Kidney epithelial cell (primary cell): ENCODE results near the gene MYO1A. TPM values are rescaled to one million over a fixed set of nuclear protein-coding genes. Genes with fewer than 3 reads are reported as not detected.

Experiments
- DNase-seq: peaks from one replicate; pipeline ENCODE4 v3.0.0-alpha.2; 2010; ENCODE audit warnings: low read depth
- H3K27me3 ChIP-seq: 2 replicates; pipeline ENCODE4 v1.6.0; 2011; ENCODE audit warnings: low read length; ENCODE audit not compliant: control insufficient read depth, insufficient read depth
- H3K36me3 ChIP-seq: 2 replicates; pipeline ENCODE4 v1.5.1; 2011; ENCODE audit warnings: low read length; ENCODE audit not compliant: control insufficient read depth, insufficient read depth
- H3K4me3 ChIP-seq: 2 replicates; pipeline ENCODE4 v1.5.1; 2011; ENCODE audit warnings: low read depth, mild to moderate bottlenecking, control low read depth, low read length
- total RNA-seq: library from RNA; depleted of rRNA; stranded (reverse); fragments of >200 nt; gene quantifications from 2 replicates; pipeline ENCODE4 v1.2.3, GENCODE V29; 2015
- TF ChIP-seq, protein P1 (sequence below): IDR thresholded peaks from 2 replicates; pipeline ENCODE4 v1.5.1; 2011; ENCODE audit warnings: mild to moderate bottlenecking, moderate library complexity, low read length, control low read depth, inconsistent platforms; ENCODE audit not compliant: insufficient read depth, poor library complexity, severe bottlenecking

The MYO1A gene
- total RNA-seq = not detected in 2 replicates

DNA sequence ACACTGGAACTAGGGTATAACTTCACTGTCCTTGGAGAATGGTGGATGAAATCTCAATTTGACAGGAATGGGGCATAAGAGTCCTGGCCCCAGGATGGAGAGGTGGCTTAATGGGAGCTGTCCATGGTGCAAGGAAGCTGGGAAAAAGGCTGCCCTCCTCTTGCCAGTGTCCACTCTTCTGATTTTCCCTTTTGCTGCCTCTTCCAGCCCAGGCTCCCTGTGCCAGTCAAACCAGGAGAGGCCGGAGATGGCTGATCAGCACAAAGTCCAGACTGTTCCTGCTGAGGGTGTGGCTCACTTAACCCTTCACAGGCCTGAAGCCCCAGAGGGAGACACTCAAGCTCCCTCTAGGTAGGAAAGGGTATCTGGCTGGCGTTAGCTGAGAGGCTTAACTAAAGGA, at the start of gene MYO1A:
Gene MYO1A (minus strand): TSS at position 240 of the 400 bp plus-strand sequence. CDS start 1,806 bp downstream, outside the sequence.
- DNase-seq = no peak
- Histone ChIP-seq H3K36me3 (no peaks in the 10 kb centered on the region), H3K27me3 (peaks cover 5% of the 10 kb centered on the region), H3K4me3 (no peak within 1 kb of the TSS)
- TF ChIP-seq, protein P1, sequence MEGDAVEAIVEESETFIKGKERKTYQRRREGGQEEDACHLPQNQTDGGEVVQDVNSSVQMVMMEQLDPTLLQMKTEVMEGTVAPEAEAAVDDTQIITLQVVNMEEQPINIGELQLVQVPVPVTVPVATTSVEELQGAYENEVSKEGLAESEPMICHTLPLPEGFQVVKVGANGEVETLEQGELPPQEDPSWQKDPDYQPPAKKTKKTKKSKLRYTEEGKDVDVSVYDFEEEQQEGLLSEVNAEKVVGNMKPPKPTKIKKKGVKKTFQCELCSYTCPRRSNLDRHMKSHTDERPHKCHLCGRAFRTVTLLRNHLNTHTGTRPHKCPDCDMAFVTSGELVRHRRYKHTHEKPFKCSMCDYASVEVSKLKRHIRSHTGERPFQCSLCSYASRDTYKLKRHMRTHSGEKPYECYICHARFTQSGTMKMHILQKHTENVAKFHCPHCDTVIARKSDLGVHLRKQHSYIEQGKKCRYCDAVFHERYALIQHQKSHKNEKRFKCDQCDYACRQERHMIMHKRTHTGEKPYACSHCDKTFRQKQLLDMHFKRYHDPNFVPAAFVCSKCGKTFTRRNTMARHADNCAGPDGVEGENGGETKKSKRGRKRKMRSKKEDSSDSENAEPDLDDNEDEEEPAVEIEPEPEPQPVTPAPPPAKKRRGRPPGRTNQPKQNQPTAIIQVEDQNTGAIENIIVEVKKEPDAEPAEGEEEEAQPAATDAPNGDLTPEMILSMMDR = no peak

DNA sequence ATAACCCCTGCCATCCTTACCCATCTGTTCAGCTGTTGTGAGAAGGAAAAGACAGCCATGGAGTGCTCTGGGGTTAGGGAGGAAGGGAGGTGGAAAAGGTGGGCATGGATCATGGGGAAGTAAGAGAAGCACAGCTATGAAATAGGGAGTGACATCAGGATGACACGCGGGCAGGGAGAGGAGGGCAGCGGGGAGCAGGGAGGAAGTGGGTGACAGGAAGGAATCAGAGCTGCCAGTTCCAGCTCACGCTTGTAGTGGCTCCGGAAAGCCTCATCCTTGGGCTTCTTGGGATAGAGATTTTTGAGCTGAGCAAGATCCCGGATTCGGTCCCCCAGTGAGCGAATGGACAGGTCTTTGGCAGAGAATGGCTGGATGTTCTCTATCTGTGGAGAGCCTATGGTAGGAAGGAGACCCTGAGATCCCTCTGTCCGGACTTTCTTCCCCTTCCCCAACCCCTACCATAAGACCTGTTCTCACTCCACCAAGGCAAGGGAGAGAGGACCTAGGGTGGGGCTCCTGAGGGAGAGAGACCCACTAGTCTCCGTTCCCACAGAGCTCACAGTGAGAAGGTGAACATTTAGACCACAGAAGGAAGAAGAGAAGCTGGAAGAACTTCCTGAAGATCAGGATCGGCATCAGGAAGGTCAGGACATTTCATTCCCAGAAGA, 49.3 kb upstream of the MYO1A start:
- TF ChIP-seq, protein P1 = no peak
- peaks cover 2% of the 10 kb centered on the region for H3K36me3 ChIP-seq

DNA sequence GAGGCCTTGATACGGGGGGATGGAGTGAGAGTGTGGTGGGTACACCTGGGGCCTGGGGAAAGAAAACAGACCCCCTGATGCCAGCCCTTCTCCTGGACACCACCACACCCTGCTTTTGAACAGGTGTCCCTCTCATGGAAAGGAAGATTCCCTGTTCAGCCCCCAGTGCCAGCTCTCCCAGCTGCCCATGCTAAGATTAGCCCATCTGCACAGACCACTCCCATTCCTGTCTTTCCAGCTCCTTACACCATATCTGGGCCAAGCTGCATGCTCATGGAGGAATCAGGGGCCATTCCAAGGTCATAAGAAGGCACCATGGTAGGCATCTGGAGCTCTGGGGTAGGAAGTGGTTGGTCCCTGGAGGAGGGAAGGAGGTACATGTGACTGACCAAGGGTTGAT, 48.6 kb upstream of the MYO1A start:
- Histone ChIP-seq H3K36me3 (peaks cover 2% of the 10 kb centered on the region), H3K4me3 (no peak overlapping the region), H3K27me3 (no peaks in the 10 kb centered on the region)
- no peak for DNase-seq
- TF ChIP-seq, protein P1 = no peak

More for the DNA sequence above, 49.3 kb upstream of the MYO1A start:
- H3K4me3 ChIP-seq = no peak overlapping the region
- DNase-seq = no peak
- no peaks in the 10 kb centered on the region for H3K27me3 ChIP-seq

DNA sequence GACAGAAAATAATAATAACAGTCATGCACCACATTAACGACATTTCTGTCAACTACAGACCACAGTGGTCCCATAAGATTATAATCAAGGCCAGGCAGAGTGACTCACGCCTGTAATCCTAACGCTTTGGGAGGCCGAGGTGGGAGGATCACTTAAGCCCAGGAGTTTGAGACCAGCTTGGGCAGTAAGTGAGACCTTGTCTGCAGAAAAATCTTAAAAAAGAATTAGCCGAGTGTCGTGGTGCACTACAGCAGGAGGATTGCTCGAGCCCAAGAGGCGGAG, 47.6 kb upstream of the MYO1A start:
- H3K36me3 ChIP-seq = peaks cover 2% of the 10 kb centered on the region
- no peak overlapping the region for H3K4me3 ChIP-seq
- TF ChIP-seq, protein P1 = no peak
- no peaks in the 10 kb centered on the region for H3K27me3 ChIP-seq
- no peak for DNase-seq

DNA sequence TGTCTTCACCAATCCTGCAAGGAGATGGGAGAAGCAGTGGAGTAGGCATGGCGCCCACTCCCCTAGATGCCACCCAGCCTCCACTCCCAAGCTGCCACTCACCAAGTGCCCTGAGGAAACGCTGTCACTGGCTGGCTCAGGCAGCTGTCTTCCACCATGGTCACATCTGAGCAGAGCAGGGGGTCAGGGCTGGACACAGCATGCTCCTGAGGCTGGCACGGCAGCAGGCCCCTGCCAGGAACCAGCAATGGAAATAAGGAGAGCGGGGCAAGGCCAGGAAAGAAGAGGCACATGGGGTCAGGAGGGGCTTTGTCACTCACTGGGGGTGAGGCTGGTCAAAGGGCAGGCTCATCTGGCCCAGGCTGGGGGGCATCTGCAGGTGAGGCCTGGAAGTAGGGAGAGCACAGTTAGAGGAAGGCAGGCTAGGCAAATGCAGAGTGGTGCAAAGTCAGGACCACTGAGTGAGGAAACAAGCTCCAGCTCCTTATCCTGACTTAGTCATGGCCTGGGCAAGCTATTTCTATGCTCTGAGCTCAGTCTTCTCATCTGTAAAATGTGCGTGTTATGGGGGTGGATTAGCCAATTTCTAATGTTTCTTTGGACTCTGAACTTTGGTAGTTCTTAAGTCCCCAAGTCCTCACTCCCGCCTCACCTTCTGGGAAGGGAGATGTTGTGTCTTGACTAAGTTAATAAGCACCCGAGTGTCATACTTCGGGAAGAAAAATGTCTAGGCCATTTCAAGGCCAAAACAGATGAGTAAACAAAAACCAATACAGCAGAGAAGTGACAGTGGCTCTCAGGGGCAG, 47.0 kb upstream of the MYO1A start:
- TF ChIP-seq, protein P1 = no peak
- DNase-seq = no peak
- H3K4me3 ChIP-seq = no peak overlapping the region
- no peaks in the 10 kb centered on the region for H3K27me3 ChIP-seq
- H3K36me3 ChIP-seq = peaks cover 5% of the 10 kb centered on the region
